ENCODE data around the gene NKAIN2. TPM values are rescaled to one million over a fixed set of nuclear protein-coding genes. Genes with fewer than 3 reads are reported as not detected.

Gene NKAIN2
- polyA plus RNA-seq, 1 donor (not counting 4 experiments of a cell fraction or from before 2014, with no cell fraction given): 0.13 TPM

DNA sequence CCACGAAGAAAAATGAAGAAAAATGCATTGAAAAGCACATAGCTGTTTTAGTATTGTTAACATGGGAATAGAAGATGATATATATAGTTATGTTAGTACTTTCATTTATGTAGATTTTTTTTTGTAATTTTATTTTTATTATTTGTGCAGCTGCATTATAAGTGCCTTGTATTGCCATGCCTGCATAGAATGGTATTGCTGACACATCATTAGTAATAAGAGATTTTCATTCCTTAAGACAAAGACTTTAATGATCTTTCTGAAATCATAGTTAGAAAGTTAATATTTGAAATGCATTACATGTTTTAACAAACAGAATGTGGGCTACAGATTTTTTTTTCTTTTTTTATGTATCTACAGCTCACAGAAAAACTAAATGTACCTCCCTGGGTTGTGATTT, 506.5 kb downstream of the NKAIN2 start:
- no peak overlapping the region for H3K9ac ChIP-seq (ENCODE audit: control insufficient read depth, extremely low read depth, insufficient read depth, low read length)
- no peak overlapping the region for H3K4me2 ChIP-seq (ENCODE audit: control insufficient read depth, extremely low read depth, insufficient read depth, low read depth, low read length)
- no peaks in the 10 kb centered on the region for H4K20me1 ChIP-seq (ENCODE audit: control insufficient read depth, extremely low read depth, insufficient read depth, low read length)
- no peak overlapping the region for H3K4me3 ChIP-seq (ENCODE audit: control insufficient read depth in 2 of 3, extremely low read depth in 1 of 3, insufficient read depth in 2 of 3, low read depth in 1 of 3, low read length in 3 of 3)
- TF ChIP-seq EZH2 (IDR thresholded peaks at IDR 0.05; ENCODE audit: low read length): no peak
- TF ChIP-seq, protein P1, sequence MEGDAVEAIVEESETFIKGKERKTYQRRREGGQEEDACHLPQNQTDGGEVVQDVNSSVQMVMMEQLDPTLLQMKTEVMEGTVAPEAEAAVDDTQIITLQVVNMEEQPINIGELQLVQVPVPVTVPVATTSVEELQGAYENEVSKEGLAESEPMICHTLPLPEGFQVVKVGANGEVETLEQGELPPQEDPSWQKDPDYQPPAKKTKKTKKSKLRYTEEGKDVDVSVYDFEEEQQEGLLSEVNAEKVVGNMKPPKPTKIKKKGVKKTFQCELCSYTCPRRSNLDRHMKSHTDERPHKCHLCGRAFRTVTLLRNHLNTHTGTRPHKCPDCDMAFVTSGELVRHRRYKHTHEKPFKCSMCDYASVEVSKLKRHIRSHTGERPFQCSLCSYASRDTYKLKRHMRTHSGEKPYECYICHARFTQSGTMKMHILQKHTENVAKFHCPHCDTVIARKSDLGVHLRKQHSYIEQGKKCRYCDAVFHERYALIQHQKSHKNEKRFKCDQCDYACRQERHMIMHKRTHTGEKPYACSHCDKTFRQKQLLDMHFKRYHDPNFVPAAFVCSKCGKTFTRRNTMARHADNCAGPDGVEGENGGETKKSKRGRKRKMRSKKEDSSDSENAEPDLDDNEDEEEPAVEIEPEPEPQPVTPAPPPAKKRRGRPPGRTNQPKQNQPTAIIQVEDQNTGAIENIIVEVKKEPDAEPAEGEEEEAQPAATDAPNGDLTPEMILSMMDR (optimal IDR thresholded peaks at IDR 0.05 in 1 of 3, IDR thresholded peaks at IDR 0.05 in 1 of 3, conservative IDR thresholded peaks at IDR 0.05 in 1 of 3; ENCODE audit: extremely low read depth in 1 of 3, insufficient read depth in 2 of 3, low read length in 3 of 3): no peak
- no peak overlapping the region for H2AFZ ChIP-seq (ENCODE audit: control insufficient read depth, low read length)
- dilution Hi-C loops (cut with MboI; ENCODE audit: extremely low pct_ligation_motif_present, low sequenced_read_pairs): no loop called here
- no peaks in the 10 kb centered on the region for H3K9me3 ChIP-seq (ENCODE audit: control insufficient read depth, low read depth, low read length)
- no peaks in the 10 kb centered on the region for H3K36me3 ChIP-seq (ENCODE audit: control insufficient read depth in 2 of 2, extremely low read depth in 1 of 2, insufficient read depth in 2 of 2, low read length in 2 of 2)
- DNase-seq (ENCODE audit: low read depth, low spot score) (no peak), FAIRE-seq (no peak)
- H3K4me1 ChIP-seq (ENCODE audit: control insufficient read depth, extremely low read depth, insufficient read depth, low read length): no peaks in the 10 kb centered on the region
- H3K27ac ChIP-seq (ENCODE audit: control insufficient read depth, insufficient read depth, low read length): no peak overlapping the region
- no peaks in the 10 kb centered on the region for H3K79me2 ChIP-seq (ENCODE audit: control insufficient read depth, insufficient read depth, low read length)
- no peaks in the 10 kb centered on the region for H3K27me3 ChIP-seq (ENCODE audit: control insufficient read depth, extremely low read depth, insufficient read depth, low read length)
- no peaks in the 10 kb centered on the region for H3K9me1 ChIP-seq (ENCODE audit: control insufficient read depth, extremely low read depth, insufficient read depth, low read length)

DNA sequence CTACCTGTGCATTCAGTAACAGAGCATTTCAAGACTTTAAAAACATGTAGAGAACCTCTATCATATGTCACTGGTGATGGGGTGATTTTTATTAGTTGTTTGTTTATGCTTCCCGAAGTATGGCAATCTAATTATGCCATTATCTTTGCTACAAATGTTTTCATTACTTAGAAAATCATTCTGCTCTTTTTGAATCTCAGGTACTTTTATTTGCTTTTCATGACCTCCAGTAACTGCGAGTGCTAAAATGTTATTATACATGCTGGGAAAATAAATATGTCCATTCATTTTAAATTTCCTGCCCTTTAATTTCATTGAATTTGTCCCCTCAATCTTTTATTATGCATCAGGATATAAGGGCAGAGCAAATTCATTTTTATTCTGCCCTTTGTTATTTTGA, 515.7 kb downstream of the NKAIN2 start:
- no peaks in the 10 kb centered on the region for H3K4me1 ChIP-seq (ENCODE audit: control insufficient read depth, extremely low read depth, insufficient read depth, low read length)
- no peaks in the 10 kb centered on the region for H3K27me3 ChIP-seq (ENCODE audit: control insufficient read depth, extremely low read depth, insufficient read depth, low read length)
- no peak overlapping the region for H3K4me3 ChIP-seq (ENCODE audit: control insufficient read depth in 2 of 3, extremely low read depth in 1 of 3, insufficient read depth in 2 of 3, low read depth in 1 of 3, low read length in 3 of 3)
- H3K9ac ChIP-seq (ENCODE audit: control insufficient read depth, extremely low read depth, insufficient read depth, low read length): no peak overlapping the region
- H3K4me2 ChIP-seq (ENCODE audit: control insufficient read depth, extremely low read depth, insufficient read depth, low read depth, low read length): no peak overlapping the region
- H4K20me1 ChIP-seq (ENCODE audit: control insufficient read depth, extremely low read depth, insufficient read depth, low read length): no peaks in the 10 kb centered on the region
- H3K27ac ChIP-seq (ENCODE audit: control insufficient read depth, insufficient read depth, low read length): no peak overlapping the region
- dilution Hi-C loops (cut with MboI; ENCODE audit: extremely low pct_ligation_motif_present, low sequenced_read_pairs): no loop called here
- H2AFZ ChIP-seq (ENCODE audit: control insufficient read depth, low read length): no peak overlapping the region
- no peak for DNase-seq (ENCODE audit: low read depth, low spot score)
- no peaks in the 10 kb centered on the region for H3K36me3 ChIP-seq (ENCODE audit: control insufficient read depth in 2 of 2, extremely low read depth in 1 of 2, insufficient read depth in 2 of 2, low read length in 2 of 2)
- TF ChIP-seq, protein P1 (optimal IDR thresholded peaks at IDR 0.05 in 1 of 3, IDR thresholded peaks at IDR 0.05 in 1 of 3, conservative IDR thresholded peaks at IDR 0.05 in 1 of 3; ENCODE audit: extremely low read depth in 1 of 3, insufficient read depth in 2 of 3, low read length in 3 of 3): no peak
- TF ChIP-seq EZH2 (IDR thresholded peaks at IDR 0.05; ENCODE audit: low read length): no peak
- H3K9me1 ChIP-seq (ENCODE audit: control insufficient read depth, extremely low read depth, insufficient read depth, low read length): no peaks in the 10 kb centered on the region
- no peaks in the 10 kb centered on the region for H3K79me2 ChIP-seq (ENCODE audit: control insufficient read depth, insufficient read depth, low read length)
- no peak for FAIRE-seq
- no peaks in the 10 kb centered on the region for H3K9me3 ChIP-seq (ENCODE audit: control insufficient read depth, low read depth, low read length)
